Measurements from ENCODE around the gene PHKG2. TPM values are rescaled to one million over a fixed set of nuclear protein-coding genes. Genes with fewer than 3 reads are reported as not detected.
A peak's percentile ranks its signal among the peaks of the same experiment; 100 is the strongest.

PHKG2 gene
- total RNA-seq, 1 donor from 2014 or later, result 41.6 TPM

DNA sequence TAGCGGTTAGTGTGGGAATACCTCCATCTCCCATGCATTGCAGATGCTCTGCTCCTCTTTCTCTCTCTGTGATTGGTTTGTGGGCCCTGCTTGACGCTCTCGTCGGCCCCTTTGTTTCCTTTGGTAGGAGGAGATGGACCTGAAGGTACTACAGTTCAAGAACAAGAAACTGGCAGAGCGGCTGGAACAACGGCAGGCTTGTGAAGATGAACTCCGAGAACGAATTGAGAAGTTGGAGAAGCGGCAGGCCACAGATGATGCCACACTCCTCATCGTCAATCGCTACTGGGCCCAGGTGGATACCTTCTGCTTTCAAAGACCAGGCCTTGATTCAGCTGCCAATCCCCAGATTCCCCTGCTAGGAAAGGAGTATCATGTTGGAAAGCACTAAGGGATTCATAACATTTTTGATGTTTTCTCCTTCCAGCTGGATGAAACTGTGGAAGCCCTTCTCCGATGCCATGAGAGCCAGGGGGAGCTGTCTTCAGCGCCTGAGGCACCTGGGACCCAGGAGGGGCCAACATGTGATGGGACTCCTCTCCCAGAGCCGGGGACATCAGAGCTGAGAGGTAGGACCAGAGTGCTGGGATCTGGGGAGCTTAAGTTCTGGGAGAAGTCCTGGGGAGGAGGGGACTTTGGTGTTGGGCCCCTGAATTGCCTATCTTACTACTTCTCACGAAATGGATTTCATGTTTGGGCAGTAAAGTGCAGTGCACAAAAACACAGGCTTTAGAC lies 14.9 kb downstream of the PHKG2 start:
- Mint-ChIP-seq H3K27me3 (ENCODE audit: low read depth) (no peaks in the 10 kb centered on the region), H3K4me1 (ENCODE audit: low read depth) (peaks cover 17% of the 10 kb centered on the region), H3K27ac (peak overlapping the region; percentile 83), H3K36me3 (ENCODE audit: low read depth) (peaks cover 53% of the 10 kb centered on the region), H3K9me3 (no peaks in the 10 kb centered on the region), H3K4me3 (ENCODE audit: low read depth) (peak overlapping the region; percentile 85)
- no peak for DNase-seq (ENCODE audit: low spot score)
- intact Hi-C loops (cut with micrococcal nuclease), result loop anchor here (1.0 to 5.0 kb wide), 4 partner anchors 15 to 194 kb away; partner anchors contain the start of genes FBXL19, PHKG2, SETD1A and SRCAP

DNA sequence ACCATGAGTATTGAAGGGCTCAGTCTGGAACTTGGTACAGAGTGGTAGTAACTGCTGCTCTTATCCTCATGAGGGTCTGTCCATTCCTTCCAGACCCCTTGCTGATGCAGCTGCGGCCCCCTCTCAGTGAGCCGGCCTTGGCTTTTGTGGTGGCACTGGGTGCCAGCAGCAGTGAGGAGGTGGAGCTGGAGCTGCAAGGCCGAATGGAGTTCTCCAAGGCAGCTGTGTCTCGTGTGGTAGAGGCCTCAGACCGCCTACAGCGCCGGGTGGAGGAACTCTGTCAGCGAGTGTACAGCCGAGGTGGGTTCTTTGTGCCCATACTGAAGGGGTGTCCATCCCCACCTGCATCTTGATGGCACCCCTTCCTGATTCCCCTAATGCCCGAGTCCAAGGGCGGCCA lies 15.9 kb downstream of the PHKG2 start:
- intact Hi-C loops (cut with micrococcal nuclease), result loop anchor here (5.0 kb wide), 1 partner anchor 67 kb away; the partner anchor contains the start of gene SRCAP
- H3K4me3 Mint-ChIP-seq (ENCODE audit: low read depth), result peak overlapping the region; percentile 48
- peaks cover 61% of the 10 kb centered on the region for H3K36me3 Mint-ChIP-seq (ENCODE audit: low read depth)
- peaks cover 17% of the 10 kb centered on the region for H3K4me1 Mint-ChIP-seq (ENCODE audit: low read depth)
- H3K27me3 Mint-ChIP-seq (ENCODE audit: low read depth), result no peaks in the 10 kb centered on the region
- no peaks in the 10 kb centered on the region for H3K9me3 Mint-ChIP-seq
- no peak for DNase-seq (ENCODE audit: low spot score)
- H3K27ac Mint-ChIP-seq, result no peak overlapping the region

DNA sequence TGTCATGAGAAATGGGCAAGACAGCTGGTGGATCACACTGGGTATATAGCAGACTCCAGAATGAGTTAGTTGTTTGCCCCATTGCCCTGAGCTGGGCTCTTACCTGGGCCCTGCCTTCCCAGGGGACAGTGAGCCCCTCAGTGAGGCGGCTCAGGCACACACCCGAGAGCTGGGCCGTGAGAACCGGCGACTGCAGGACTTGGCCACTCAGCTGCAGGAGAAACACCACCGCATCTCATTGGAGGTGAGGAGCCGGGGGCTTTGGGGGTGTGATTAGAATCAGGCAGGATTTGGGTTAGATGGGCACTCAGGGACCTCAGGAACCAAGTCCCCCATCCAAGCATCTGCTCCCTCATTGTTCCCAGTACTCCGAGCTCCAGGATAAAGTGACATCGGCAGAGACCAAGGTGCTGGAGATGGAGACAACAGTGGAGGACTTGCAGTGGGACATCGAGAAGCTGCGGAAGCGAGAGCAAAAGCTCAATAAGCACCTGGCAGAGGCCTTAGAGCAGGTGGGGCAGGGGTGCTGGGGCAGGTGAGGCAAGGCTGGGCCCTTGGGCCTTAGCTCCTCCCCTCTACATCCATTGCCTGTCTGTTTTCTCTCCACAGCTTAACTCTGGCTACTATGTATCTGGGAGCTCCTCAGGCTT lies 16.7 kb downstream of the PHKG2 start:
- no peaks in the 10 kb centered on the region for H3K27me3 Mint-ChIP-seq (ENCODE audit: low read depth)
- no peak overlapping the region for H3K27ac Mint-ChIP-seq
- no peaks in the 10 kb centered on the region for H3K9me3 Mint-ChIP-seq
- intact Hi-C loops (cut with micrococcal nuclease), result loop anchor here (5.0 kb wide), 1 partner anchor 68 kb away; the partner anchor contains the start of gene SRCAP
- no peak overlapping the region for H3K4me3 Mint-ChIP-seq (ENCODE audit: low read depth)
- H3K36me3 Mint-ChIP-seq (ENCODE audit: low read depth), result peaks cover 68% of the 10 kb centered on the region
- peaks cover 17% of the 10 kb centered on the region for H3K4me1 Mint-ChIP-seq (ENCODE audit: low read depth)
- DNase-seq (ENCODE audit: low spot score), result no peak

DNA sequence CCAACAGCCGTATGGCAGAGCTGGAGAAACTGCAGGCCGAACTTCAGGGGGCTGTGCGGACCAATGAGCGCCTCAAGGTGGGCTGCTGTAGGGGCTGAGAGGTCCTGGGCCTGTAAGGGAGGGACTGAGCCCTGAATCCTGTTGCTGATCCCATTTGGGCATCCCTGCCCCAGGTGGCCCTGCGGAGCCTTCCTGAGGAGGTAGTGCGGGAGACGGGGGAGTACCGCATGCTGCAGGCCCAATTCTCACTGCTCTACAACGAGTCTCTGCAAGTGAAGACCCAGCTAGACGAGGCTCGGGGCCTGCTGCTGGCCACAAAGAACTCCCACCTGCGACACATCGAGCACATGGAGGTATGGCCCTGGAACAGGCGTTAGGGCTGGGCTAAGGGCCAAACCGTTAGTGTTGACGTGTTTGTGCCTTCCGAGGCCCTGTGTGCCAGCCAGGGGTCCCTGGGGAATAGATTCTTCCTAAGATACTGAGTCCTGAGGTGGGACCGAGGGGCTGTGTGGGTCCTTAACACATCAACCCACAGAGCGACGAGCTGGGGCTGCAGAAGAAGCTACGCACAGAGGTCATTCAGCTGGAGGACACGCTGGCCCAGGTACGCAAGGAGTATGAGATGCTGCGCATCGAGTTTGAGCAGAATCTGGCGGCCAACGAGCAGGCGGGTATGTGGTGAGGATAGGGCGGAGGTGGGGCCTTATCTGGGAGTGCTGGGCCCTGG lies 18.1 kb downstream of the PHKG2 start:
- DNase-seq (ENCODE audit: low spot score), result no peak
- H3K9me3 Mint-ChIP-seq, result no peaks in the 10 kb centered on the region
- peaks cover 9% of the 10 kb centered on the region for H3K4me1 Mint-ChIP-seq (ENCODE audit: low read depth)
- H3K4me3 Mint-ChIP-seq (ENCODE audit: low read depth), result no peak overlapping the region
- H3K27ac Mint-ChIP-seq, result no peak overlapping the region
- H3K27me3 Mint-ChIP-seq (ENCODE audit: low read depth), result no peaks in the 10 kb centered on the region
- intact Hi-C loops (cut with micrococcal nuclease), result no loop called here
- H3K36me3 Mint-ChIP-seq (ENCODE audit: low read depth), result peaks cover 80% of the 10 kb centered on the region

DNA sequence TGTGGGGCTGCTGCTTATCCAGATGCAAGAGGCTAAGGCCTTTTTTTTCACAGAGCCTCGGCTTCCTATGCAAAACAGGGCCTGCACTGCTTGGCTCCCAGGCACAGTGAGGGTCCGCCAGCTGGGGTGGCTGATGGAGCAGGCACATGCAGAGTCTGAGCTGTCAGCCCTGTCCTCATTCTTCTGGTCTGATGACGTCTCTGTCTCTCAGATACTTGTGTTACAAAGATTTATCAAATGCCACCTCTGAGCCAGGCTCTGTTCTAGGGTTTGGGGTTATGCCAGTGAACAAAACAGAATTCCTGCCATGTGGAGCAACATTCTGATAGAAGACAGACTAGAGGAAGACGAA lies 18.7 kb downstream of the PHKG2 start:
- H3K9me3 Mint-ChIP-seq, result no peaks in the 10 kb centered on the region
- intact Hi-C loops (cut with micrococcal nuclease), result no loop called here
- no peaks in the 10 kb centered on the region for H3K27me3 Mint-ChIP-seq (ENCODE audit: low read depth)
- no peak for DNase-seq (ENCODE audit: low spot score)
- peaks cover 85% of the 10 kb centered on the region for H3K36me3 Mint-ChIP-seq (ENCODE audit: low read depth)
- H3K27ac Mint-ChIP-seq, result no peak overlapping the region
- H3K4me3 Mint-ChIP-seq (ENCODE audit: low read depth), result no peak overlapping the region
- peaks cover 9% of the 10 kb centered on the region for H3K4me1 Mint-ChIP-seq (ENCODE audit: low read depth)

DNA sequence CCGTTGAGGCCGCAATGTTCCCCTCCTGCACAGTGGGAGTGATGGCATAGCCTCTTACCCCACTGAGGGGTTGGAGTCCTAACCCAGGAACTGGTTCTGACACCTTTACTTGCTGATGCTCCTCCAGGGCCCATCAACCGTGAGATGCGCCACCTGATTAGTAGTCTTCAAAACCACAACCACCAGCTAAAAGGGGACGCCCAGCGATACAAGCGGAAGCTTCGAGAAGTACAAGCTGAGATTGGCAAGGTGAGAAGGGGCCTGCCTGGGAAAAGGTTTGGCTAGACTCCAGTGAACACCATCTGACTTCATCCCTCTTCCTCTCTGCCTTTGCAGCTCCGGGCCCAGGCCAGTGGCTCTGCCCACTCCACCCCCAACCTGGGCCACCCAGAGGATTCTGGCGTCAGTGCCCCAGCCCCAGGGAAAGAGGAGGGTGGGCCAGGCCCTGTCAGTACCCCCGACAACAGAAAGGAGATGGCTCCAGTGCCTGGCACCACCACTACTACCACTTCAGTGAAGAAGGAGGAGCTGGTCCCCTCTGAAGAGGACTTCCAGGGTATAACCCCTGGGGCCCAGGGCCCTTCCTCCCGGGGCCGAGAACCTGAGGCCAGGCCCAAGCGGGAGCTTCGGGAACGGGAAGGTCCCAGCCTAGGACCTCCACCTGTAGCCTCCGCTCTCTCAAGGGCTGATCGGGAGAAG lies 19.7 kb downstream of the PHKG2 start:
- intact Hi-C loops (cut with micrococcal nuclease), result no loop called here
- Mint-ChIP-seq H3K9me3 (no peaks in the 10 kb centered on the region), H3K27ac (no peak overlapping the region), H3K4me3 (ENCODE audit: low read depth) (no peak overlapping the region), H3K27me3 (ENCODE audit: low read depth) (no peaks in the 10 kb centered on the region), H3K4me1 (ENCODE audit: low read depth) (peaks cover 6% of the 10 kb centered on the region), H3K36me3 (ENCODE audit: low read depth) (peaks cover 85% of the 10 kb centered on the region)
- DNase-seq (ENCODE audit: low spot score), result no peak

DNA sequence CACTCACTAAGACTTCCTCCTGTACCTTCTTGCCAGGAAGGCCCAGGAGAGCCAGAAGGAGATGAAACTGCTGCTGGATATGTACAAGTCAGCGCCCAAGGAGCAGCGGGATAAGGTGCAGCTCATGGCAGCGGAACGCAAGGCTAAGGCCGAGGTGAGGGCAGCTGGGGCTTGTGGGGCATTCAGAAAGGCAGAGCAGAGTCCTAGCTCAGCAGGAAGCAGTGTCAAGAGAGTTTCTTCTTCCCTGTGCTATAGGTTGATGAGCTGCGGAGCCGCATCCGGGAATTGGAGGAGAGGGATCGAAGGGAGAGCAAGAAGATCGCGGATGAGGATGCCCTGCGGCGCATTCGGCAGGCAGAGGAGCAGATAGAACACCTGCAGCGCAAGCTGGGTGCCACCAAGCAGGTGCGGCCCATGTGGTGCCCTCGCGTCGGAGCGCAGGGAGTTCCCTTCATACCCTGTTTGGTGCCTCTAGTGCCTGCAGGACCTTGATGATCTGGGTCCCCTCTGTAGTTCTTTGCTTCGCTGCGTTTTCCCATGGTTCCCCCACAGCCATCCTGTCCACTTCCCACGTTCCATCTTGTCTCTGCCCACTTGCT lies 20.5 kb downstream of the PHKG2 start:
- no peaks in the 10 kb centered on the region for H3K27me3 Mint-ChIP-seq (ENCODE audit: low read depth)
- H3K27ac Mint-ChIP-seq, result no peak overlapping the region
- peaks cover 2% of the 10 kb centered on the region for H3K4me1 Mint-ChIP-seq (ENCODE audit: low read depth)
- H3K9me3 Mint-ChIP-seq, result no peaks in the 10 kb centered on the region
- peaks cover 87% of the 10 kb centered on the region for H3K36me3 Mint-ChIP-seq (ENCODE audit: low read depth)
- no peak overlapping the region for H3K4me3 Mint-ChIP-seq (ENCODE audit: low read depth)
- no peak for DNase-seq (ENCODE audit: low spot score)
- intact Hi-C loops (cut with micrococcal nuclease), result no loop called here

DNA sequence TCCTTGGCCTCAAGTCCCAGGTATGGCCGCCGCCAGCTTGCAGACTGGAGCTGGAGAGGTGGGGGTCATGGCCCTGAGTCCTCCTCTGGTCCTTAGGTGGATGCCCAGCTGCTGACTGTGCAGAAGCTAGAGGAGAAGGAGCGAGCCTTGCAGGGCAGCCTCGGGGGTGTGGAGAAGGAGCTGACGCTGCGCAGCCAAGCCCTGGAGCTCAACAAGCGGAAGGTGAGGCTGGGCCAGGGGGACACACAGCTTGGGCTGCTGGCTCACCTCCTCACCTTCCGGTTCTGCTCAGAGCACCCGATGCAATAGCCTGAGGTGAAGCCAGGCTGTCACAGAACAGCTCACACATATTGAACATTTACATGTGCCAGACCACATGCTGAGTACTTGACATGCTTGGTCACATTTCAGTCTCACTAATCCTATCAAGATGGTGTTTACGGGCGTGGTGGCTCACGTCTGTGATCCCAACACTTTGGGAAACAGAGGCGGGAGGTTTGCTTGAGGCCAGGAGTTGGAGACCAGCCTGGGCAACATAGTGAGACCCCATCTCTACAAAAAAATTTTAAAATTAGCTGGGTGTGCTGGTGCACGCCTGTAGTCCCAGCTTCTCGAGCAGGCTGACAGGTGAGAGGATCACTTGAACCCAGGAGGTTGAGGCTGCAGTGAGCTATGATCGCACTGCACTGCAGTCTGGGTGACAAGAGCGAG lies 21.3 kb downstream of the PHKG2 start:
- Mint-ChIP-seq H3K27ac (no peak overlapping the region), H3K4me3 (ENCODE audit: low read depth) (no peak overlapping the region), H3K27me3 (ENCODE audit: low read depth) (no peaks in the 10 kb centered on the region), H3K36me3 (ENCODE audit: low read depth) (peaks cover 82% of the 10 kb centered on the region), H3K9me3 (no peaks in the 10 kb centered on the region), H3K4me1 (ENCODE audit: low read depth) (peaks cover under 1% of the 10 kb centered on the region)
- DNase-seq (ENCODE audit: low spot score), result no peak
- intact Hi-C loops (cut with micrococcal nuclease), result no loop called here

DNA sequence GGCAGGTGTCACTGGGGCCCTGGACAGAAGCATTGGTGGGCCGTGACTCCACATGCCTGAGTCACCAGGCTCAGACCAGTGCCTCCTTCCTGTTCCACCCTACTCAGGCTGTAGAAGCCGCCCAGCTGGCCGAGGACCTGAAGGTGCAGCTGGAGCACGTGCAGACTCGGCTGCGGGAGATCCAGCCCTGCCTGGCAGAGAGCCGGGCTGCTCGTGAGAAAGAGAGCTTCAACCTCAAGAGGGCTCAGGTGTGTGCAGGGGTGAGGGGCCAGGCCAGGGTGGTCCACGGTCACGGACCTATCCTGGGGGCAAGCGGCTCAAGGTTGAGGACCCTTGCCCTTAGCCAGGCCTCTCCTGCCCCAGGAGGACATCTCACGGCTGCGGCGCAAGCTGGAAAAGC lies 23.5 kb downstream of the PHKG2 start:
- Mint-ChIP-seq H3K4me1 (ENCODE audit: low read depth) (peaks cover 9% of the 10 kb centered on the region), H3K4me3 (ENCODE audit: low read depth) (no peak overlapping the region), H3K27me3 (ENCODE audit: low read depth) (no peaks in the 10 kb centered on the region), H3K27ac (no peak overlapping the region), H3K36me3 (ENCODE audit: low read depth) (peaks cover 67% of the 10 kb centered on the region), H3K9me3 (no peaks in the 10 kb centered on the region)
- no peak for DNase-seq (ENCODE audit: low spot score)
- intact Hi-C loops (cut with micrococcal nuclease), result no loop called here

DNA sequence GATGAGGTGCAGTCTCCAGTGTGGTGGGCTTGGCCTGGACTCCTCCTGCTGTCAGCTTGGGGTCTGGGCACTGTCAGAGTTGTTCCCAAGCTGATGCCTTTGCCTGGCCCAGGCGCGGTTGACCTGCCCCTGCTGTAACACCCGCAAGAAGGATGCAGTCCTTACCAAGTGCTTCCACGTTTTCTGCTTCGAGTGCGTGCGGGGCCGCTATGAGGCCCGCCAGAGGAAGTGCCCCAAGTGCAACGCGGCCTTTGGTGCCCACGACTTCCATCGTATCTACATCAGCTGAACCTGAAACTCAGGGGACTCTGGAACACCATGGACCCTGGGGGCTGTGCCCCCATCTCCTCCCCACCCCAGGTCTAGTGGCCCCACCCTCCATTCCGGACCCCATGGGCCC lies 25.6 kb downstream of the PHKG2 start:
- no peak for DNase-seq (ENCODE audit: low spot score)
- H3K4me3 Mint-ChIP-seq (ENCODE audit: low read depth), result no peak overlapping the region
- no peaks in the 10 kb centered on the region for H3K9me3 Mint-ChIP-seq
- peaks cover 12% of the 10 kb centered on the region for H3K4me1 Mint-ChIP-seq (ENCODE audit: low read depth)
- H3K27ac Mint-ChIP-seq, result no peak overlapping the region
- intact Hi-C loops (cut with micrococcal nuclease), result no loop called here
- H3K36me3 Mint-ChIP-seq (ENCODE audit: low read depth), result peaks cover 55% of the 10 kb centered on the region
- H3K27me3 Mint-ChIP-seq (ENCODE audit: low read depth), result no peaks in the 10 kb centered on the region

DNA sequence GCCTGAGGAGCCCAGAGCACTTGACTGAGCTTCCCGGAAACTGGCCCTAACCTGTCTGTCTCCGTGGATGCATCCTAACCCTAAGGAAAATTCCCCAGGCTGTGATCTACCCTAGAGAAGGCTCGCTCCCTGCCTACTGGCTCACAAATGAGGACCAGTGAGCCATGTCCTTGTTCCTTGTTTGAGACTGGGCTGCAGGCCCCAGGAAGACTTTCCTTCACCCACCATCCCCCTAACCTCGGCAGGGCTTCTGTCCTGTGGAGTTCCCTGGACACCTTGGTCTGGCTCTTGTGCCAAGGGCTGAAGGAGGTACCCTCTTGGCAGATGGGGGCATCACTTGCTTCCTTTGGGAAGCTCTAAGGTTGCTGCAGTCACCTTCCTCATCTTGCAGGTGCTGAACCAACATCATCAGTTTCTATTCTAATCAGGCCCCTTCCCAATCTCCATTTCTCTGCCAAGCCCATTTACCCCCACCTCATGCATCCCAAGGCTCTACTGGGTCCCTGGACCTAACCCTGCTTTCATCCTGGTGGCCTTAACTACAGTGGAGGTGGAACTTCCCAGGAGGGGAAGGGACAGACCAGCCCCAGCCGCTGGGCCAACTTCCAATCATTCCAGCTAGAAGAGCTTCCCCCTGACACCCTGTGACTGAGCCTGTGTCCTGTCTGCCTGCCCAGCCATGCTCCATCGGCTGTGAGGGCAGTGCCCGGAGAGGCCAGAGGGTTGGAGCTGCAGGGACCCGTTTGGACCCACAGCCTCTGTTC lies 26.3 kb downstream of the PHKG2 start:
- Mint-ChIP-seq H3K9me3 (no peaks in the 10 kb centered on the region), H3K36me3 (ENCODE audit: low read depth) (peaks cover 48% of the 10 kb centered on the region), H3K4me1 (ENCODE audit: low read depth) (peaks cover 12% of the 10 kb centered on the region), H3K4me3 (ENCODE audit: low read depth) (peak overlapping the region; percentile 93), H3K27ac (peak overlapping the region; percentile 24), H3K27me3 (ENCODE audit: low read depth) (no peaks in the 10 kb centered on the region)
- no peak for DNase-seq (ENCODE audit: low spot score)
- intact Hi-C loops (cut with micrococcal nuclease), result no loop called here

Measured in activated T-helper 2 cell treated with anti-CD3 and anti-CD28 coated beads, Interferon-gamma antibody, Interleukin-2, Interleukin-4, amounts not matched to agents 10 μg/mL and 5 μg/mL and 100 μg/mL, durations not matched to agents 14 hours and 24 hours and 36 hours (primary cell).